Esophagus muscularis mucosa (tissue), 4 donors: ENCODE results near the gene OTOR. TPM values are rescaled to one million over a fixed set of nuclear protein-coding genes. Genes with fewer than 3 reads are reported as not detected.
A peak's percentile ranks its signal among the peaks of the same experiment; 100 is the strongest.

Source experiments
- DNase-seq: peaks from one replicate; pipeline ENCODE4 v3.0.0-alpha.2; 2017; ENCODE audit errors: extremely low spot score
- H3K27ac ChIP-seq, 4 donors: fragments of 200-600 bp; sonication (generic); replicated peaks in 1 of 4; 1 replicate in 3 of 4; 2 replicates in 1 of 4; pipeline ENCODE4 v1.5.1; 2016 to 2019; ENCODE audit warnings: mild to moderate bottlenecking in 1 of 4
- H3K27me3 ChIP-seq, 4 donors: fragments of 200-600 bp; sonication (generic); one replicate each; pipeline versions ENCODE4 v1.5.1 to v1.6.0; 2016 to 2019
- H3K36me3 ChIP-seq, 4 donors: fragments of 200-600 bp; sonication (generic); one replicate each; pipeline ENCODE4 v1.5.1; 2016 to 2019
- H3K4me1 ChIP-seq, 4 donors: fragments of 200-600 bp; sonication (generic); one replicate each; pipeline ENCODE4 v1.5.1; 2016 to 2019
- H3K4me3 ChIP-seq, 4 donors: fragments of 200-600 bp; sonication (generic); 1 replicate in 2 of 4; 2 replicates in 2 of 4; pipeline ENCODE4 v1.5.1; 2016 to 2019; ENCODE audit warnings: mild to moderate bottlenecking in 4 of 4, moderate library complexity in 1 of 4
- H3K9me3 ChIP-seq, 4 donors: fragments of 200-600 bp; sonication (generic); 1 replicate in 3 of 4; 2 replicates in 1 of 4; pipeline ENCODE4 v1.5.1; 2016 to 2019
- EP300 ChIP-seq: sonication (generic); formaldehyde crosslinking; IDR thresholded peaks from one replicate; pipeline ENCODE4 v1.6.1; 2017; ENCODE audit warnings: antibody characterized with exemption
- POLR2A ChIP-seq: fragments of 450-650 bp; IDR thresholded peaks from one replicate; pipeline ENCODE4 v1.6.1; 2017; ENCODE audit warnings: antibody characterized with exemption, moderate library complexity, mild to moderate bottlenecking, low read depth
- POLR2AphosphoS5 ChIP-seq, 2 donors: sonication (generic); formaldehyde crosslinking; IDR thresholded peaks; one replicate each; pipeline ENCODE4 v1.6.1; 2017; ENCODE audit warnings: antibody characterized with exemption in 2 of 2
- WGBS: methylation state at CpG from one replicate; pipeline ENCODE4 v1.1.5; 2018; 5-methylcytosine and 5-hydroxymethylcytosine counted together
- intact Hi-C: fragments of 100-400 bp; cut with DNase I; formaldehyde crosslinking; loops from one replicate; pipeline ENCODE4 v1.15.1; 2023
- total RNA-seq, 4 donors: library from RNA; depleted of rRNA; stranded (reverse); fragments of >200 nt; gene quantifications; one replicate each; pipeline versions ENCODE4 v1.1.0 to v1.2.1, GENCODE V29; 2016
- TF ChIP-seq, protein P1 (sequence below), 3 experiments: fragments of 200-600 bp in 2 of 3; fragments of 450-650 bp in 1 of 3; sonication (generic) in 2 of 3; IDR thresholded peaks; one replicate each; pipeline ENCODE4 v1.5.1; 2017 to 2019; ENCODE audit warnings: antibody characterized with exemption in 3 of 3, mild to moderate bottlenecking in 2 of 3, moderate library complexity in 1 of 3

Gene OTOR
- total RNA-seq, 4 donors from 2014 or later: not detected

DNA sequence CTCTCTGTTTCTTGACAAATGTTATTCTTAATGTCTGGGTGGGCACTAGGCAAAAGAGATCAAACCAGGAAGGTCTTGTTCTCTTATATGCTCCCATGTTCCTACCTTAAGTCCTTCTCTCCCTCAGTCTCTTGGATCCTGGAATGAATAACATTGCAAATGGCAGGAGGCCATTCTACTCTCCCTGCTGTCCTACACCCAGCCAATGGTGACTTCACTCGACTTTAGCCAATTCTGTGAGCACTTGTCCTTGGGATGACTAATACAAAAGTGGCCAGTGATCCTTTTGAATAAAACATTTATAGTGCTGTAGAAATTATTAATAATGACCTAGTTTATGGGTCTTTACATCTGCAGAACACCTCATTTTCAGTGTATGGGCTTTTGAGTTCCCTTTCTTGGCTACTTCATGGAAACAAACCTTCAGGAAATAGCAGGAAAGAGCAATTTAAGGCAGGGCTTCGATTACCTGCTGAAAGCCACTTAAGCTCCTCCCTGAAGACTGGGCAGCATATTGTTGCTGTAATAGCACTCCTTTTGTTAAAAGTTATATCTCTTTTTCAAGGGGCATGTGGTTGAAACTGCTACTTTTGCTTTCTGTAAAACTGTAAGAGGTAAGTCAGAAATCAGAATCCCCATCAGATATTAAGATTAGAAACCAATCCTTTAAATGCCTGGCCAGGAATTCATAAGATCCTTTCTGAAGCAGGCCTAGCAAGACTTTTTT, 10.5 kb downstream of the OTOR start:
- WGBS: 68% methylated on average over 2 of the region's 2 CpGs
- DNase-seq: no peak
- no peak for TF ChIP-seq POLR2A
- intact Hi-C loops: no loop called here
- no peaks in the 10 kb centered on the region for H3K36me3 ChIP-seq
- H3K27ac ChIP-seq: no peak overlapping the region
- no peak overlapping the region for H3K4me3 ChIP-seq
- H3K4me1 ChIP-seq: peaks cover 0 to 6% (median 2%) of the 10 kb centered on the region in 4 donors
- no peaks in the 10 kb centered on the region for H3K9me3 ChIP-seq
- H3K27me3 ChIP-seq: no peaks in the 10 kb centered on the region

DNA sequence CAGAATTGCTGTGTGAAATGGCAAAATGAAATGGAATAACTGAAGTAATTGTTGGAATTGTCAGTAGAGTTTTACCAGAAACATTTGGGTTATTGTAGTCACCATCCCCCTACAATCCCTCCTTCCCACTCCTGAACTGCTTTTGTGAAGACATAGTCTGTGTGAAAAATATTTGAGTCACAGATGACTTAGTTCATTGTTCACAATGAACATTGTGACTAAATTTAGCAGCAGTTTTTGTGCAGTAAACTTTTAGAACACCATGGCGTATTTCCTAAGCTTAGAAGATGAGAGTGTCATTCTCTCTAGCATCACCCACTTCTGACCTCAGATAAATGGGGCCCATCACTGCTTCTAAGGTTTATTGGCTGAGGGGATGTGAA, 11.0 kb downstream of the OTOR start:
- Histone ChIP-seq H3K4me1 (peaks cover 0 to 6% (median 2%) of the 10 kb centered on the region in 4 donors), H3K36me3 (no peaks in the 10 kb centered on the region), H3K27ac (no peak overlapping the region), H3K27me3 (peaks cover 0 to 3% (median 0%) of the 10 kb centered on the region in 4 donors), H3K4me3 (no peak overlapping the region), H3K9me3 (no peaks in the 10 kb centered on the region)
- no peak for DNase-seq
- TF ChIP-seq, protein P1, sequence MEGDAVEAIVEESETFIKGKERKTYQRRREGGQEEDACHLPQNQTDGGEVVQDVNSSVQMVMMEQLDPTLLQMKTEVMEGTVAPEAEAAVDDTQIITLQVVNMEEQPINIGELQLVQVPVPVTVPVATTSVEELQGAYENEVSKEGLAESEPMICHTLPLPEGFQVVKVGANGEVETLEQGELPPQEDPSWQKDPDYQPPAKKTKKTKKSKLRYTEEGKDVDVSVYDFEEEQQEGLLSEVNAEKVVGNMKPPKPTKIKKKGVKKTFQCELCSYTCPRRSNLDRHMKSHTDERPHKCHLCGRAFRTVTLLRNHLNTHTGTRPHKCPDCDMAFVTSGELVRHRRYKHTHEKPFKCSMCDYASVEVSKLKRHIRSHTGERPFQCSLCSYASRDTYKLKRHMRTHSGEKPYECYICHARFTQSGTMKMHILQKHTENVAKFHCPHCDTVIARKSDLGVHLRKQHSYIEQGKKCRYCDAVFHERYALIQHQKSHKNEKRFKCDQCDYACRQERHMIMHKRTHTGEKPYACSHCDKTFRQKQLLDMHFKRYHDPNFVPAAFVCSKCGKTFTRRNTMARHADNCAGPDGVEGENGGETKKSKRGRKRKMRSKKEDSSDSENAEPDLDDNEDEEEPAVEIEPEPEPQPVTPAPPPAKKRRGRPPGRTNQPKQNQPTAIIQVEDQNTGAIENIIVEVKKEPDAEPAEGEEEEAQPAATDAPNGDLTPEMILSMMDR (IDR thresholded peaks at IDR 0.05): no peak
- intact Hi-C loops: no loop called here
- WGBS: 59% methylated on average over 1 of the region's 1 CpG

DNA sequence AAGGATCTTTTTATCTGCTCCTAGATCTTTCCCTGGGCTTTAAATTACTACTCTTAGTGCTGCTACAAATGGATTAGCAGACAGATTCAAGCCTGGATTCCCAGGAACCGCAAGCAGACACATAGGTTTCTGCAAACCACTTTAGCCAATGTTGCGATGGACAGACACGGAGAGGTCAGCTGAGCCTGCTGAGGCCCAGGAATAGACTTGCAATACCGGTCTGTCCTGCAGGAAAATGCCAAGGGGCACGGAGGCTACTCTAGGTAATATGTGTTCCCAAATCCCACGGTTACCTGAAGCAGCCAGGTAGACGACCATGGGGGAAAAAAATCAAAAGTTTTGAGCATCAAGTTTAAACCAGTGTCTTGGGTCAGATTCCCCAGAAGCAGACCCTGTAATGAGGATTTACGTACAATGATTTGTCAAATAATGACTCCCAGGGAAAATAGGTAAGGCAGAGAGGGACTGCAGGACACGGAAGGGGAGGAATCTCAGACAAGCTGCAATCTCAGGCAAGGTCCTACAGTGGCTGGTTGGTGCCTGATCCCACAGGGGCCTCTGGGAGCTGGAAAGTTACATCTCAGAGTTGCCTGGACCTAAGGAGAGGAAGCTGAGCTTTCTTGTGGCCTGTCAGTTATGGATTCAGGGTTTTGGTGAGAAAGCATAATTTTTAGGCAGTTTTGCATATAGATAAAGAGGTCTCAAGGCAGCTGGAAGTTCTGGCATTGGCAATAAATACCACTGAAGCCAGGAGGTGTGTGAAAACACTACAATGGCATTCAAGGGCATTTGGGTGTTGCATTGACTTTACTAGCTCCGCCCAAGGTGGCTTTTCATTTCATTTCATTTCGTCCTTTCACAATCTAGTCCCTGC, 12.5 kb downstream of the OTOR start:
- WGBS: 67% methylated on average over 11 of the region's 11 CpGs
- TF ChIP-seq EP300 (no peak), POLR2AphosphoS5 (IDR thresholded peaks at IDR 0.05) (no peak)
- Histone ChIP-seq H3K36me3 (no peaks in the 10 kb centered on the region), H3K9me3 (no peaks in the 10 kb centered on the region), H3K4me1 (peaks cover 0 to 6% (median 2%) of the 10 kb centered on the region in 4 donors), H3K27me3 (peaks cover 0 to 4% (median 0%) of the 10 kb centered on the region in 4 donors), H3K27ac (no peak overlapping the region), H3K4me3 (no peak overlapping the region)
- no peak for DNase-seq
- intact Hi-C loops: loop anchor here (5.0 kb wide), 1 partner anchor 243 kb away; no protein-coding TSS in a partner anchor

DNA sequence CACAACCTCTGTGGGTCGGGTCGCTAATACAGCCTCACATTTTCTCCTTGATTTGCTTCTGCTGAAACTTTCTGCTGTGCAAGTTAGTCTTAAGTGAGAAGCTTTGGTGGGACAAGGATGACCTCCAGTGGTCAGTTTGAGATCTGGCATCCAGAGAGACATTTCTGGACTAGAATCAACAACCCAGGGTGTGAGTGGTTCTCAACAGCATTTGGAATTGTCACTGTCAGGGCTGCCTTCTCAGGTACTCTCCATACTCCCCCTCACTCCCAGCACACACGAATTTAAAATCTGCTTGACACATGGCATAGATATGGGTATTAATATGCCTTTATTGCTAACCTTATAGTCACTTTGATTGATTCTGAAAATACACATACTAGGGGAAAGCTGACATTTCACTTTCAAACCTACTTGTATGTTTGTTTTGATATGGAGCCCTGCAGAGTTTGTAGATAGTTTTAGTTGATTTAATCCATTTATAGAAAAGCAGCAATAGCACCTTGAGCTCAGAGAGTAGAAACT, 13.2 kb downstream of the OTOR start:
- Histone ChIP-seq H3K36me3 (no peaks in the 10 kb centered on the region), H3K27me3 (peaks cover 0 to 7% (median 0%) of the 10 kb centered on the region in 4 donors), H3K27ac (no peak overlapping the region), H3K4me3 (no peak overlapping the region), H3K9me3 (no peaks in the 10 kb centered on the region), H3K4me1 (peaks cover 0 to 6% (median 2%) of the 10 kb centered on the region in 4 donors)
- DNase-seq: no peak
- intact Hi-C loops: loop anchor here (5.0 kb wide), 1 partner anchor 244 kb away; no protein-coding TSS in a partner anchor
- WGBS: 0% methylated on average over 3 of the region's 3 CpGs
- TF ChIP-seq POLR2AphosphoS5 (IDR thresholded peaks at IDR 0.05) (no peak), POLR2A (no peak), EP300 (no peak)
- TF ChIP-seq, protein P1 (IDR thresholded peaks at IDR 0.05): peak; percentile 49 to 67 (median 53)

DNA sequence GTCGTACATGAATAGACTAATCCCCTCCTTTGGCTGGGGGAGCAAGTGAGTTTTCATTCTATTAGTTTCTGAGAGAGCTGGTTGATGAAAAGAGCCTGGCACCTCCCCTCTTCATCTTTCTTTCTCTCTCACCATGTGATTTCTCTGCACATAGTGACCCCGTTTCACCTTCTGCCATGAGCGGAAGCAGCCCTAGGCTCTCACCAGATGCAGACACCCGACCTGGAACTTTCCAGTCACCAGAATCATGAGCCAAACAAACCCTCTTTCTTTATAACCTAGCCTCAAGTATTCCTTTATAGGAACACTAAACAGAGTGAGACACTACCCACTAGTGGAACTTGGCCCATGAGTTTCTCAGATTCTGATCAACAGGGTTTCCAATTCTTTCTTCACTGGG, 16.4 kb downstream of the OTOR start:
- Histone ChIP-seq H3K27ac (no peak overlapping the region), H3K36me3 (no peaks in the 10 kb centered on the region), H3K4me3 (no peak overlapping the region), H3K4me1 (peaks cover 0 to 6% (median 2%) of the 10 kb centered on the region in 4 donors), H3K27me3 (peaks cover 0 to 7% (median 0%) of the 10 kb centered on the region in 4 donors), H3K9me3 (no peaks in the 10 kb centered on the region)
- intact Hi-C loops: loop anchor here (5.0 kb wide), 1 partner anchor 247 kb away; no protein-coding TSS in a partner anchor
- TF ChIP-seq POLR2AphosphoS5 (IDR thresholded peaks at IDR 0.05) (no peak), EP300 (no peak), POLR2A (no peak)
- TF ChIP-seq, protein P1 (IDR thresholded peaks at IDR 0.05): no peak
- no peak for DNase-seq
- 42% methylated on average over 4 of the region's 4 CpGs for WGBS
